GM18505 (cell line): Measurements from ENCODE around the gene CNIH3.
A peak's percentile ranks its signal among the peaks of the same experiment; 100 is the strongest.

Experiments used
- ATAC-seq: cut with Tn5 transposase; IDR thresholded peaks from one replicate; pipeline ENCODE4 v1.9.1; 2021; ENCODE audit not compliant: unreplicated experiment
- POLR2A ChIP-seq: IDR thresholded peaks from 4 replicates; pipeline ENCODE4 v1.6.1; 2011; ENCODE audit warnings: borderline replicate concordance; ENCODE audit not compliant: insufficient read depth, insufficient read length; ENCODE audit errors: extremely low read depth

Gene CNIH3

GRCh38 chr1:224767676-224768075 is 151.6 kb downstream of the CNIH3 start:
- no peak for ATAC-seq
- TF ChIP-seq POLR2A: no peak

DNA sequence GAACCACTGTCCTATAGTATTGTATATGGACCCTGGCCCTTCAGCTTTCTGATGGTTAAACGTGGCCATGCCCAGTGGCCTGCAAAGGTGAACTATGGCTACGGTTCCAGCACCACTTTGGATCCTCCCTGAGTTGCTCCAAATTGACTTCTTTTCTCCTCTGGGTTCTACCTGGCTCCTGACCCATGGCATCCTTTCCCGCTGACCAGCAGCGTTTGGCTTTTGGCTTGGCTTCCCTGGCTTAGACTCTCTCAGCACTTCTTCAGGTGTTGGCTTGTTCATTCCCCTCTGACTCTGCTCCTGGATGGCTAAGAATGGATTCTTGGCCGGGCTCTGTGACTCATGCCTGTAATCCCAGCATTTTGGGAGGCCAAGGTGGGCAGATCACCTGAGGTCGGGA is 152.9 kb downstream of the CNIH3 start:
- TF ChIP-seq POLR2A: no peak

GRCh38 chr1:224769452-224770335 is 153.6 kb downstream of the CNIH3 start:
- ATAC-seq: no peak
- no peak for TF ChIP-seq POLR2A

More for the DNA sequence above, 152.9 kb downstream of the CNIH3 start:
- ATAC-seq: no peak

GRCh38 chr1:224770336-224770693 is 154.2 kb downstream of the CNIH3 start:
- no peak for TF ChIP-seq POLR2A
- no peak for ATAC-seq

DNA sequence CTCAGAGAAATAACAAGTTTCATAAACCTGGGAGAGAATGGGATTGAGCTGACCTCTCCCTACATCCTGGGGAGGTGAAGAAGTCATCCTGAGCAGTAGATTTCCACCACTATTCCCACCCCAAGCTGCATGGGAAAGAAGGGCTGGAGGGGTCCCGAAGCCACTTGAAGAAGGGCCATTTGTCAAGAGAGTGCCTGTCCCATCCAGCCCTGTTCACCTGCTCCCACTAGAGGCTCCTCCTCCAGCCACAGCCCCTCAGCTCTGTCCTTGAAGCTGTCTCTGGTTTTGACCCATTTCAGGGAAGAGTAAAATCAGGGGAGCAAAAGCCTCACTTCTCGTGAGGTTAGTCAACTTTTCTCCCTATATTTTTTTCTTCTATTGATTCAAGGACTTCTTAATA is 157.5 kb downstream of the CNIH3 start:
- TF ChIP-seq POLR2A: no peak
- ATAC-seq: no peak

DNA sequence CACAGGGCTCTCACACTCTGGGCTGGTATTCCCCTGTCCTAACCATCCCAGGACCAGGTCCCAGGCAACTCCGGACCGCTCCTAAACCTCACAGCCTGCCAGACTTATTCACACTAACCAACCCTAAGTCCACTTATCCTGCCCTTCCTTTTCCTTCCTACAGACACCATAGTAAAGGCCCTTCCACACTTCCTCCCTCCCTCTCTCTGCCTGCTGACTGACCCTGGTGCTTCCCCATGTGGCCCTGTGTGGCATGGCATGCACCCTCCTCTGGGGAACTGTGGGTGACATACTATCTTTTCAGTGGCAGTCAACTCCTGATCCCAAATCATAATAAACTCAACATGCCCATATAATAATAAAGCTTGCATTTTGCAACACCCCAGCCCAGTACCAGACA is 158.3 kb downstream of the CNIH3 start:
- ATAC-seq: no peak
- TF ChIP-seq POLR2A: no peak

DNA sequence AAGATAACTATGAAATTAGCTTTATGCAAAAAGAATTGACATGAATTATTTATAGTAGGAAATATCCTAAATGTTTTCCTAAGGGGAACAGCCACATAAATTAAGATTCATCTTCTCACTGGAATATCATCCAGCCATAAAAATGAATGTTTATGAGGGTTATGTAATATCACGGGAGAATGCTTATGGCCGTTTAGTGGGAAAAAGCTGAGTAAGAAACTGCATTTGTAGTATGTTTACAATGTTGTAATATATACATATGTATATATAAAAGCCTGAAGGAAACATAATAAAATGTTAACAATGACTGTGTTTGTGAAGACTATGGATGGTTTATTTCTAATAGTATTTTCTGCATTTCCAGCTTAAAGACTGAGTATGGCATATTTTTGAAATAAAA is 161.1 kb downstream of the CNIH3 start:
- no peak for TF ChIP-seq POLR2A

DNA sequence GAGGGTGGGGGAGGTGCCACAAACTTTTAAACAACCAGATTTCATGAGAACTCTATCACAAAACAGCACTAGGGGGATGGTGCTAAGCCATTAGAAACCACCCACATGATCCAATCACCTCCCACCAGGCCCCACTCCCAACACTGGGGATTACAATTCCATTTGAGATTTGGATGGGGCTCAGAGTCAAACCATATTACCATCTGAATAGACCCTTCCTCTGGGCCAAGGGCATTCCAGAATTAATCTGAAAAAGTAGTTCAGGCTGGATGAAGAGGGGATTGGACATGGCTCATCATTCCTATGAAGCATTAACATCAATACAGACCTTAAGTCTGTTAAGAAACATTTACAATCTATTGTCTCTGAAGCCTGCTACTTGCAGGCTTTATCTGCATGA is 163.4 kb downstream of the CNIH3 start:
- TF ChIP-seq POLR2A: no peak
- no peak for ATAC-seq

More for the DNA sequence above, 161.1 kb downstream of the CNIH3 start:
- ATAC-seq: no peak

DNA sequence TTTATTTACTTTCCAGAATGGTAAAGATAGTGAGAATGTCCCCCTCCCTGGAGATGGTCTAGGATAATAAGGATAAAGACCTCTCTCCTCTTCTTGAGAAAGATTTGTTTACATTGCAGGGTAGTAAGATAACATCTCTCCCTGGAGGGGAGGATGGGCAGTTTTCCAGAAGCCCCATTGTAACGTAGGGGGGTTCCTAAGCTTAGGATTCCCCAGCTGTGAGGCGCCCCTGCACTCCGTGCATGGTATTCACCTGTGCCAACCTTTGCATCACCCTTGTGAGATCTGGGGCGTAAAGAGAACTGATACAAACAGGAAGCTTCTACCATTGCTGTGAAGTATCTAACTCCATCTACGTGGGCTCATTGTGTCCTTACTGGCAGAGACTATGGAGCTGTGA is 164.6 kb downstream of the CNIH3 start:
- ATAC-seq: no peak
- no peak for TF ChIP-seq POLR2A

GRCh38 chr1:224781800-224782199 is 165.7 kb downstream of the CNIH3 start:
- ATAC-seq: no peak
- TF ChIP-seq POLR2A: no peak

GRCh38 chr1:224782281-224783000 is 166.3 kb downstream of the CNIH3 start:
- ATAC-seq: no peak
- TF ChIP-seq POLR2A: no peak

DNA sequence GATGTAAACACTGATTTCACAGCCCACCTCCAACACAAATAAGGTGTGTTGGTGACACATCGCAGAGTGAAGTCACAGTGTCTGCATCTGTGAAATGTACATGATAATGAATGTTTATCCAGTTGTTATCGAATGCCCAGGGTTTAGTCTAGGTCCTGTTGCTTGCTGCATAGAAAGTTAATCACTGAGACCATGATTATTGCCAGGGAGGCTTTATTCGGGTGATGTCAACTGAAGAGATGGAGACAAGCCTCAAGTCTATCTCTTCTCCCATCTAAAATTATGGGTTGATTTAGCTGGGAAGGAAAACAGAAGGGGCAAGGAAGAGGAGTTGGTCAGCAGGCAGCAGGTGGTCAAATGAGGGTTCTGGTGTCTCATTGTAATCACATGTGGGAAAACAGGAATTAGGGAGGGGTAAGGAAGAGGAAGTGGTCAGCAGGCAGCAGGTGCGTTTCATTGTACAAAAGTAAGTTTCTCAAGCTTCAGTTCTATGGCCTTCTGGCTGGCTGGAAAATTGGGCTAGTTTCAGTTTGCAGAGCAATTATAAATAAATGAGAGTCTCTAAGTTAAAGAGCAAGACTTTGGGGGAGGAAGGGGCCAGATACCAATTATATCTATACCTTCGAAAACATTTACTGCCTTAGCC is 167.0 kb downstream of the CNIH3 start:
- TF ChIP-seq POLR2A: no peak
- ATAC-seq: peak; percentile 60

DNA sequence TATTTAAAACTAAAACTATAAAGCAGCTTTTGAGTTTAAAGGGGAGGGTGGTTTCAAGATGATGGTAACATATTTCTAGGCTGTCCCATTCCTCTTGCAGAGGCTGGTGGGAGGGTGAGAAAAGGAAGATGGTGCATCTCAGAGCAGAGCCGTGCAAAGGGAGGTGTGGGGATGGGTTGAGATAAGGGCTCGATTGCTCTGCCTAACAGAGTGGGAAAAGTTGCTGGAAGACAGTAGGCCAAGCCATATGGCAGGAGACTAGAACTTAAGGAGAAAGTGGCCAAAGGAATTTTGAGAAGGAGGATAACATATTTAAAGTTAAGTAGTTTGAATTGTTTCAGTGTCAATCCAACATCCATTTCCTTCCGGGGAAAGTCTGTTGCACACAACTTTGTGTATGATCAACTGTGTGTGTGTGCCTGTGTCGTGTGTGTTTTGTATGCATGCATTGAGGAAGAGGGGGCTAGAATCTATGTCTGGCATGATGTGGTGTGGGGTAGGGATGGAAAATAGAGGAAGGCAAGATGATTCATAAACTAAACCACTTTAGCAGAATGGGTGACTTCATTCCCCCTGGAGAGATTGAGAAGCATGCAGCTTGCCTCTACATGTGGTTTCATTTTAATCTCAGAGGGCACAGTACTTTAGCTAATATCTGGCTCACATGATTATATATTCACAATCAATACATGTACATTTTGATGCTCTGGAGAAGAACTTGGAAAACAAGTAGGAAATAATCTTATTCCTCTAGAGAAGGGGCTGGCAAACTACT is 168.3 kb downstream of the CNIH3 start:
- no peak for ATAC-seq
- no peak for TF ChIP-seq POLR2A
